Colon (tissue), 2 donors: Measurements from ENCODE around the gene AAR2.

Experiments used
- FAIRE-seq: peaks from 2 replicates; lab custom pipeline; 2012; peaks lifted over from hg19 to GRCh38; lab: Jason Lieb, UNC
- donor health status: control.
- donor health status: control.

AAR2 gene, protein sequence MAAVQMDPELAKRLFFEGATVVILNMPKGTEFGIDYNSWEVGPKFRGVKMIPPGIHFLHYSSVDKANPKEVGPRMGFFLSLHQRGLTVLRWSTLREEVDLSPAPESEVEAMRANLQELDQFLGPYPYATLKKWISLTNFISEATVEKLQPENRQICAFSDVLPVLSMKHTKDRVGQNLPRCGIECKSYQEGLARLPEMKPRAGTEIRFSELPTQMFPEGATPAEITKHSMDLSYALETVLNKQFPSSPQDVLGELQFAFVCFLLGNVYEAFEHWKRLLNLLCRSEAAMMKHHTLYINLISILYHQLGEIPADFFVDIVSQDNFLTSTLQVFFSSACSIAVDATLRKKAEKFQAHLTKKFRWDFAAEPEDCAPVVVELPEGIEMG

GRCh38 chr20:36235892-36236785 lies at the start of gene AAR2:
Gene AAR2, plus strand, starts transcription at chr20:36236478. Its CDS starts 3,391 bp downstream, at chr20:36239869.
- no peak for FAIRE-seq

DNA sequence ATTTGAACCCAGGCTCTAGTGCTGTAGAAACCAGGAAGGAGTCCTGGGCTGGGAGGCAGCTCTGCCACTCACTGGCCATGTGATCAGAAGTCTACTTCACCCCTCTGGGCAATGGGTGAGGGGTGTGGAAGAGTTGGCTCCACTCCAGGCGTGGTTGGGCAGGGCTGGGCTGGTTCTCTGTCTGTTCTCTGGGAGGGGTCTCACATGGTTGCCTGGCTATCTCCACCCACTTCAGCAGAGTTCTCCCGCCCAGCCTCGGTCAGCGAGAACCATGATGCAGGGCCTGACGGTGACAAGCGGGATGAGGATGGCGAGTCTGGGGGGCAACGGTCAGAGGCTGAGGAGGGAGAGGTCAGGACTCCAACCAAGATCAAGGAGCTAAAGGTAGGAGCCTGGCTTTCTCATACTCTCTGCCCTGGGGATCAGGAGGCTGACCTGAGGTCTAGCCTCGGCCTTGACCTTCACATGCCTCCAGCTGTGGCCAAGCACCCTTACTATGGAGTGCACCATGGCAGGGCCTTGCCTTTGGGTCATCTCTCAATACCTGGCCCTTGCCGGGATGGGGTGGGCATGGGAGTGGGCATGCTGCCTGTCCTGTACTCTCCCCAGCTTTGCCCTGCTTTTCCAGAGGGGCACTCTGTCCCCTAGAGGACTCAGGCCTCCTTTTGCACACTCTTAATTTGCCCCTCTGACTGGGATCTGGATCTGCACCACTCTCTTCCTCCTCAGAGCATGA lies 42.1 kb upstream of the AAR2 start:
- no peak for FAIRE-seq

GRCh38 chr20:36196676-36197075 lies 39.6 kb upstream of the AAR2 start:
- FAIRE-seq, result no peak

DNA sequence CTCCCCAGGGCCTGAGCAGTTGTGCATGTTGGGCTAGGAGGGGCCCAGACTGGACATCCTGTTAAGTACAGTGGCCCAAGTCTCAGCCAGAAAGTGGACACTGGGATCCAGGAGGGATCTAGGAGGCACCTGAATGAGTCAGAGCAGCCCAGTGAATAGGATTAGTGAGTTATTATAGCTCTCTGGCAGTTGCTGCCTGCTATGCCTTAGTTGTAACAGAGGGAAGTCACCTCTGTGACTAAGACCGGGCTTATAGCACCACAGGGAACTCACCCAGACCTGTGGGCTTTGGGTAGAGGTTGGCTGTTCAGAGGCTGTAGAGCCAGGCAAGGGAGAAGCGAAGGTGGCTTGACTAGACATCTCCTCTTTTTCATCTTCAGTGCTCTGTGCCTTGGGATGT lies 39.0 kb upstream of the AAR2 start:
- FAIRE-seq, result no peak

- no peak for FAIRE-seq
Measured at GRCh38 chr20:36199345-36200257, 36.7 kb upstream of the AAR2 start.

DNA sequence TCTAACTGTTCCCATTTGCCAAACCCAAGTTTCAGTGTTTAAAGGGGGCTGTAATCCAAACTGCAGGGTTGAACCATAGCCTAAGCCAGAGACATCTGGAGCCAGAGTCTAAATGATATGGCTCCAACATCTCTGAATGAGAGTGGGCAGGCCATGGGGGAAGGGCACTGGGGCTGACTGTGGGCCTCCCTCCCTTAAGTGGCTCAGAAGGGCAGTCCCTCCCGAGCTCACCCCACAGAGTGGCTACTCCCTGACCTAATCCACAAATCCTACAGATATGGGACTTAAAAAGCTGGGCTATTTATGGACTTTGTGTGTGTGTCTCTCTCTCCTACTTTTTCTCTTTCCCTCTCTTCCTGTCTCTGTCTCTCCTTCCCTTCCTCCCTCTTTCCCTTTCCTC lies 35.8 kb upstream of the AAR2 start:
- no peak for FAIRE-seq

GRCh38 chr20:36201198-36201597 lies 35.1 kb upstream of the AAR2 start:
- no peak for FAIRE-seq

DNA sequence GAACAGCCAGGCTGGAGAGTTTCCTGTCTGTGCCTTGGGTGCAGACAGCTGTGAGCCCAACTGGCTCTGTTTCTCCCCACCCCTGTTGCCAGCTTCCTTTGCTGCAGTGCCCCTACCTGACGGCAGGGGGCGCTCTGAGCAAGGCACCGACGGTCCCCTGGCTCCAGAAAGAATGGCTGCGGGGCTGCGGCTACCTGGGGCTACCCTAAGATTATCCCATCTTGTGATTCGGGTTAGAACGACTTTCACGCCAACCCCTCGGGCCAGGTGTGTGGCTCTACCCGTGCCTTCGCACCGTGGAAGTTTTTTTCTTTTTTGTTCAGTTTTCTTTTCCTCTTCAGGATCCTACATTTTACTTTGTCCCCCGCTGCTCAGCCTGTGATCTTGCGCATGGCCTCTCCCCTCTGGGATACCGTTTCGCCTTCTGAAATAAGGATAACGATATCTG lies 33.4 kb upstream of the AAR2 start:
- FAIRE-seq, result no peak

GRCh38 chr20:36203861-36204260 lies 32.4 kb upstream of the AAR2 start:
- FAIRE-seq, result no peak

DNA sequence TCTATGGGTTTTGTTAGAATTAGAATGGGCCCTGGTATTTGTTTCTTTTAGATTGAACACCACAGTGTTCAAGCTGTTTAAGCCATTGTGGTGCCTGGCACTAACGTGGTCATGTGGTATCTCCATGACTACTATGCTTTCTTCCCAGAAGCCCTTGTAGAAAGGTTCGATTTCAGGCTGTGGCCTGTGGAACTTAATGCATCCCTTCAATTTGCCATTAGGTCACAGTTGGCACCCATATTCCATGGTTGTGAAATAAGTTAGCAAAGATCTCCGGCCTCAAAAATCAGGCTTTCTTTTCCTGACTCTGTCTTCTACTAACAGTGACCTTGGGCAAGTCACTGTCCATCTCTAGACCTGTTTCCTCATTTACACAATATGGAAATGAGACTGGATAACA lies 31.3 kb upstream of the AAR2 start:
- FAIRE-seq, result no peak

- no peak for FAIRE-seq
Measured at GRCh38 chr20:36206068-36206467, 30.2 kb upstream of the AAR2 start.

DNA sequence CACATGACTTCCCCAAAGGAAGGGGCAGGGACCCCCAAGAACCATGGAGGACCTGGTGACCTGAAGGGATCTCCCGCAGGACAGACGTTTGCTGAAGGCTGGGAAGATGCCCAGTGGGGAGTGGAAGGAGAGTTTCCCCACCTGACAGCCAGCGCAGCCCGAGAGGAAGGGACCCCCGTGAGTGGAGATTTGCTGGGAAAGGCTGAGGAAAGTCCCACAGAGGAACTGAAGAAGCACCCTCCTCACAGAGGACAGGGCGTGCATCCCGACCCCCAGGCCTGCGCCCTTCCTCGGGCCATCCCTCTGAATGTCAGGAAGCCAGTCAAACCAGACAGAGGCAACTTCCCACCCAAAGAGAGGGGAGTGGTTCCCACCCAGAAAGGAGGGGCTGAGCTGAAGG lies 29.6 kb upstream of the AAR2 start:
- FAIRE-seq, result no peak

DNA sequence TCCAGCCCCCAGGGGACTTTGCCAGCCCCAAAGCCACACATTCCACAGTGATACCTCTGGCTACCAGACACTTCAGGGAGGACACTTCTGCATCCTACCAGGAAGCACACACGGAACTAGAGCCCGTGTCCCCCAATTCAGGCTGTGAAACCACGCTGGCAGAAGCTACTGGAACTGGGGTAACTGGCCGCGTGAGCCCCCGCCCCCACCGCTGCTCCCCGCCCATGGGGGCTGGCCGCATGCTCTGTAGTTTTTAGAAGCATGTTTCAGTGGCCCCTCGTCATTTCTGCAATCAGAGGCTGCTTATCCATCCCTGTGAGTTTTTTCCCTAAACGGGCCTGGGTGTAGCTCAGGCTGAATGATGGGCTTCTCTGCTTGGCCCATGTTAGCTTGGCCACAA lies 28.7 kb upstream of the AAR2 start:
- no peak for FAIRE-seq

- no peak for FAIRE-seq
Measured at GRCh38 chr20:36208257-36208656, 28.0 kb upstream of the AAR2 start.

DNA sequence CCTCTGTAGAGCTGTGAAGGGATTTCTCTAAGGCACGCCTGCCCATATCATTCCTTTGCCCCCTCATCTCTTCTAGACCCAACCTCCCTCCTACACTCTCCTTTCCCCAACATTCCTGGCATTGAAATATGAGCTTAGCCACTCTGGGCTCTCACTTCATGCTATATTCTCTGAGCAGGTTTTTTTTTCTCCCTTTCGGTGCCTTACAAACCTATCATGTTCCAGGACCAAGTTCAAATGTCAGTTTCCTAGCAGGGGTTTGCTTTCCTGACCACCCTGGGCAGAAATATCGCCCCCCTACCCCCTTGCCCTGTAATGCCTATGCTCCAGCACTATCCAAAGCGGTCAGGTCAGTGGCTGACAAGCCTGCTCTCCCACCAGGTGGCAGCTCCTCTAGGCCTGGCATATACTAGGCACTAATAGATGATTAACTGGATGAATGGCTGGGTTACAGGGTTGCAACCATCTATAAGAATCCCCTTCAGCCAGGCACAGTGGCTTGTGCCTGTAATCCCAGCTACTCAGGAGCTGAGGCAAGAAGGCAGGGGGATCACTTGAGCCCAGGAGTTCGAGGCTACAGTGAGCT lies 25.7 kb upstream of the AAR2 start:
- FAIRE-seq, result no peak

- FAIRE-seq, result no peak
Measured at GRCh38 chr20:36213362-36213761, 22.9 kb upstream of the AAR2 start.

GRCh38 chr20:36214684-36215256 lies 21.5 kb upstream of the AAR2 start:
- FAIRE-seq, result no peak

- FAIRE-seq, result no peak
Measured at GRCh38 chr20:36215778-36216177, 20.5 kb upstream of the AAR2 start.

DNA sequence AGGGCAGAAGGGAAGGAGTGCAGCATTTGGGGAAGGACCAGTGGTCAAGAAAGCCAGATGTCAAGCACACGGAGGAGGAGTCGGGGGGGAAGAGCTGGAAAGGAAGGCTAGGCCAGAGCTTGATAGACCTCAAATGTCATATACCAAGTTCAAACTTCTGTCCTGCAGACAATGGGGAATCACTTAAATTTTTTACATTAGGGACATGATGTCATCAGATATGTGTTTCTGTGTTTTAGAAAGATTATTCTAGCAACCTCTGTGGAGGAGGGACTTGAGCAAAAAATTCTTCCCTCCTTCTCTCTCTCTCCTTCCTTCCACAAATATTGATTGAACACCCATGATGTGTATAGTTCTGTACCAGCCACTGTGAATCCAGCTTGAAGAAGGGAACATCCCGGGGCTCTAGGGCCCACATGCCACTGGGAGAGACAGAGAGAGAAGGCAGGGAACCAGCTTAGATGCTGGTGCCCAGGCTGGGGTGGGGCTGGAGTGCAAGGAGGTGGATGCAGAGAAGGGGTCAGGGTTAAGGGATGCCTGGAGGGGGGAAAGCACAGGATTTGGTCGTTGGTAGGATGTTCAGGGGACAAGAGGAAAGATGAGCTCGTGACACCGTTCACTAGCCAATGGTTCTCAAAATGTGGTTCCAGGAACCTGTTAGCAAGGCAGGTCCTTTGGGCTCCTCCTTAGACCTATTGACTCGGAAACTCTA lies 19.8 kb upstream of the AAR2 start:
- no peak for FAIRE-seq

DNA sequence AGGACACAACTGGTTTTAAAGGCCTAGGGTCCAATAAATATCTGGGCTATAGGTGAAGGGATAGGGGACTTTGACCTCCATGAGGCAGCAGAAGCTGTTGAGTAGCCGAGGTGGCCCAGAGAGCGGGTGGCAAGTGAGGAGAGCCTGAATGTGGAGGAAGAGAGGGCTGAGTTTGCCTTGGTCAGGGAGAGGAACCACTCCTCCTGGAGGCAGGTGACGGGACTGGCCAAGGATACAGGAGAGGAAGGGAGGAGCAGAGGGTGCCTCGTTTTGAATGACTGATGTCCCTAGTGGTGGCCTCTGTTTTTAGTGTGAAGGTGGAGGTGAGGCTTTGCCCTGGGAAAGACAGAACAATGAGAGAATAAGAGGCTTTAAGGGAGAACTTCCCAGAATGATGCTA lies 19.1 kb upstream of the AAR2 start:
- FAIRE-seq, result no peak
